HG03135 (cell line): Measurements from ENCODE around the gene LGALS7B.
A peak's percentile ranks its signal among the peaks of the same experiment; 100 is the strongest.
"Not testable (repeated sequence)": the region's sequence is repeated elsewhere in the genome, so short reads cannot be mapped to it uniquely, and the experiment has no call there.

ENCODE experiments used
- ATAC-seq: cut with Tn5 transposase; IDR thresholded peaks from one replicate; pipeline ENCODE4 v1.9.1; 2021; ENCODE audit warnings: mild to moderate bottlenecking, moderate library complexity; ENCODE audit not compliant: unreplicated experiment

The LGALS7B gene

DNA sequence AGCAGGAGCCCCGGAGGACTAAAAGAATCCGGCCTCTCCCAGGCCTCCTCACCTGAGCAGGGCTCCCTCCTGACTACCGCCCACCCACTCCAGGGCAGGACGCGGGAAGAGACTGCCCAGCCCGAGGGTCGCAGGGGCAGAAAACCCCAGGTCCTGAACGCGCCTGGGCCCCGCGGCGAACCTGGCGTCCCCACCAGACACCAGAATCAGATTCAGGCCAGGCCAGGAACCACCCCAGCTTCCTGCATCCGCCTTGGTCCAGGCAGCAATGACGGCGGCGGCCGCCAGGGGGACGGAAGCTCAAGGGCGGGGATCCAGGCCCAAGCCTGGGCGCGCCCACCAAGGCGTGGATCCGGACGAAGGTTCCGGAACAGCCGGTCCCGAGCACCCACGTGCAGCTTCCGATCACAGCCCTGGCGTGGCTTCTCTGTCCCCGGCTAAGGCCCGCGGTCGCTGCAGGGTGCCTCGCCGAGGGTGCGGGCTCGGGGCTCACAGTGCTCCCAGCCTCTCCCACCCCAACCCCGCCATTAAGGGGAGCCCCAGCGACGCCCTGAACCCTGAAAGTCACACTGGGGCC lies 19.3 kb upstream of the LGALS7B start:
- ATAC-seq, result peak; percentile 80

DNA sequence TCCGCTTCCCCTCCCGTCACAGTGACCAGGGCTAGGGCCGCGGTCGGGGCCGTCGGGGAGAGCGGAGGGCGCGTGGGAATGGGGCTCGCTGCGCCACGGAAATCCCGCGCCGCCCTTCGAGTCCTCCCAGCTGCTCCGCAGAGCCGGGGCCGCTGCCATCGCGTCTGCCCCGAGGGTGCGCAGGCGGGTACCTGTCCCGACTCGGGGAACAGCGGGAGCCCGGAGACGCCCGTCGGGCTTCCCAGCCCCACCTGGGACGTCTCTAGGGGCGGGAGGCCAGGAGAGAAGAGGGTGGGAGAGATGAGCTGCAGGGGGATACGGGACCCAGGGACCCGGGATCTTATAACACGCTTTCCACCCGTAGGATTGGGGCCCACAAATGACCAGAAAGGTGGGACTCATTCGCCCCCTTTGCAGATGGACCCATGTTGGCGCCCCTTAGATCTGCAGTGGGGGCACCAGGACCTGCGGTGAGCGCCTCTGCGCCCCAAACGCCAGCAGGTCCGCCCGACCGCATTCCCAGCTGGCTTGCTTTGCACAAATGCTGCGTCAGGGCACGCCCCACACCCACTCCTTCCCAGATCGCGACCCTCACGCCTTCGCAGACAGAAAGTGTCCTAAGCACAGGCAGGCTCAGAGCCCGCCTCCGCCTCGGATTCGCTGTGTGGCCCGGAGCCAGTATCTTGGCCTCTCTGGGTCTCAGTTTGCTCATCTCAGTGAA lies 18.6 kb upstream of the LGALS7B start:
- ATAC-seq, result peak; percentile 6

DNA sequence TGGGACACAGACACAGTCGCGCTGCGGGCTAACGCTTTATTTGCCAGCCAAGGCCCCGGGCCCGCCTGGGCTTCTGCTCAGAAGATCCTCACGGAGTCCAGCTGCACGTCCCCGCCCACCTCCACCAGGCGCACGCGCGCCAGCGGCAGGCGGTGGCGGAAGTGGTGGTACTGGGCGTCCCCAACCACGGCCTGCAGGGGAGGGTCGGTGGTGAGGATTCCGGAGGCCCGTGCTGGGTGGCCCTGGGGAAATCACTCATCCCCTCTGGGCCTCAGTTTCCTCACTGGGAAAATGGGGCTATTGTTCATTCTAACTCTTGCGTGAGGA lies 18.1 kb upstream of the LGALS7B start:
- peak; percentile 48 for ATAC-seq

DNA sequence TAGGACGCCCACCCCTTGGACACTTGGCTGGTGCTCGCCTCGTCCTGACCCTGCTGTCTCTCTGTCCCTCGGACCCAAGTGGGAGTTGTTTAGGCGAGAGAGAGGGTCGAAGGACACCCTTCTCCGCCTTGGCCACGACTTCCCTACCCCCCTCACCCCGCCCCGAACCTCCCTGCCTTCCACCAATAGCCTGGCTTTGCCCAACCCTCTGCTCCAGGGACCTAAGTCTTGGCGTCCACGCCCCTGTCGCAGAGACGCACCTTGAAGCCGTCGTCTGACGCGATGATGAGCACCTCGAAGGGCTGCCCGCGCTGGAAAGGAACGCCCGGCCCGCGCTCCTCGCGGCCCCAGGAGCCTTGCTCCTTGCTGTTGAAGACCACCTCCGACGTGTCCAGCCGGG lies 17.4 kb upstream of the LGALS7B start:
- ATAC-seq, result not testable (repeated sequence)

DNA sequence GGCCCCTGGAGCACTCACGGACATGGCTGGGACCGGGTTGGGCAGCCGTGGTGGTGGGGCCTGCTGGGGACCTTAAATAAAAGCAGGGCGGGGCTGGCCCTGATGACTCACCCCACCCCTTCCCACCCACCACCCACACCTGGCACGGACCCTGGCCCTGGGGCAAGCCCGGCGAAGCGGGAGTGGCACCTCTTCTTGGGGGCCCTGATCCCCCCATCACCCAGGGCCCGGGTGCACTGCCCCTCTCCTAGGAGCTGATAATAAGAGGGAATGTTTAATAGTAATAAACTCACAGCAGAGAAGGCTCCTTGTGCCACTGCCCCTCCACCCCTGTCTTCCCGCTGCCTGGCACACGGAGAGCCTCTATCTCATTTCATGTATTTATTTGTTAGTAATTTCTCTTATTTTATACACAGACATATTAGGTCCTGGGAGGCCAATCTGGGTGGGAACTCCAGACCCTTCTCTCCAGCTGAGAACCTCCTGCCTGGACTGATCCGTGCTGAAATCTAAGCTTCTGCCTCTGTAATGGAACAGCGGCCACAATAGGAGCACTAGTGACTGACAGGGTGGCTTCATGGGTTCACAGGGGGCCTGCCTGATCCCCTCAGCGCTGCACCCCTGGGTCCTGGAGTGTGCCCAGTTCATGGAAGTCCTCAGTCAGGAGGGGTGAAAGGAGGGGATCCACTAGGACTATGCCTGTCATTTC lies 15.4 kb upstream of the LGALS7B start, which contains the start of gene LGALS7:
Gene LGALS7 (minus strand): TSS at position 49 of the 709 bp plus-strand sequence. CDS start 25 bp downstream, at position 24.
- ATAC-seq, result no peak

DNA sequence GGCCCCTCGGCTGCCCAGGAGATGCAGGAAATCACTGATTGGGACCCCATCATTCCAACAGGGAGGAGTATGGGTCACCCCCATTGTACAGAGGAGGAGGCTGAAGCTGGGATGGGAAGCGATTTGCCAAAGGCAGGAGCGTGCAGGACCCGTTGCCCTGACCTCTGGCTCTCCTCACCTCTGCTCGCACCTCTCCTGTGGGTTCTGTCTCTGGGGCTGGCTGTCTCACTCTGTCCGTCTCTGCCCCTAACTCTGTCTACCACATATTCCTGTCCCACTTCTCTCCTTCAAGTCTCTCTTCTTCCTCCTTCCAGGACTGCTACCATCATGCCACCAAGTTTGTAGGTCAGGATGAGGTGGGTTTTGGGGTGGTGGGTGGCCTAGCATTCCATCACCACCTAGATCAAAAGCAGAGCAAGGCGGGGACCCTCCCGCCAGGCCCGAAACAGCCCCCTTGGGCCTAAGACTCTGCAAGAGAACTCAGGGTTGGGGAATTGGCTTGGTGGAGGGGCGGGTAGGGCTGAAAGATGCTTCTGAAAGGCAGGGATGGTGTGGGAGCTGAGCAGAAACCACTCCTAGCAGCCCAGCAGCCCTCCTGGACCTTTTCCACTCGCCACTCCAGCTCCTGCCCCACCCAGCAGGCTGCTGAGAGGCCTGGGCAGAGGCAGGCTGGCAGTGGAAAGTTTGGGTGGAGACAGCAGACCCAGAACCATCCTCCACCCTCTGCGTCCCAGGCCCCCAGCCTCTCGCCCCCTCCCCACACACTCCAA lies 14.6 kb upstream of the LGALS7B start:
- ATAC-seq, result no peak

DNA sequence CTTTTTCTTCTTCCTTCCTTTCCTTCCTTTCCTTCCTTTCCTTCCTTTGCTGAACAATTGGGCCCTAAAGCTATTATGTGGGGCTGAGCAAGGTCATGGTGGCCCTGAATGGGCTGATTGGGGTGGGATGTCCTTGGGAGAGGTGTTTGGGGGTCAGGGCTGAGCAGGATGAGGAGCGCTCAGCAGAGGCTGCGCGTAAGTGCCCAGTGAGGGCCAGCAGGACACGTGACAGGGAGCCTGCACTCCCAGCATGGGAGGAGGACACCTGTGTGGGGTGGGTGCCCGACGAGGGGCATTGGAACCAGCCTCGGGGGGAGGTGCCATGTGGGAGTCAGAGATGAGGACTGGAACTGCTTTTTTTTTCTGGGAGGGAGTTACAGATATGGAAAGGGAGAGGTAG lies 10.3 kb upstream of the LGALS7B start:
- ATAC-seq, result no peak

DNA sequence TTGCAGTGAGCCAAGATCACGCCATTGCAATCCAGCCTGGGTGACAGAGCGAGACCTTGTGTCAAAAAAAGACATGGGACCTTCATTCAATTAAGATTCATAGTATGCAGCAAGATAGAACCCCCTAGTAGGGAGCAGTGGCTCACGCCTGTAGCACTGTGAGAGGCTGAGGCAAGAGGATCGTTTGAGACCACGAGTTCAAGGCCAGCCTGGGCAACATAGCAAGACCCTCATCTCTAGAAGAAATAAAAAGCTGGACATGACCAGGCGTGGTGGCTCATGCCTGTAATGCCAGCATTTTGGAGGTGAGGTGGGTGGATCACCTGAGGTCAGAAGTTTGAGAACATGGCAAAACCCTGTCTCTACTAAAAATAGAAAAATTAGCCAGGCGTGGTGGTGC lies 8.6 kb upstream of the LGALS7B start:
- ATAC-seq, result no peak

DNA sequence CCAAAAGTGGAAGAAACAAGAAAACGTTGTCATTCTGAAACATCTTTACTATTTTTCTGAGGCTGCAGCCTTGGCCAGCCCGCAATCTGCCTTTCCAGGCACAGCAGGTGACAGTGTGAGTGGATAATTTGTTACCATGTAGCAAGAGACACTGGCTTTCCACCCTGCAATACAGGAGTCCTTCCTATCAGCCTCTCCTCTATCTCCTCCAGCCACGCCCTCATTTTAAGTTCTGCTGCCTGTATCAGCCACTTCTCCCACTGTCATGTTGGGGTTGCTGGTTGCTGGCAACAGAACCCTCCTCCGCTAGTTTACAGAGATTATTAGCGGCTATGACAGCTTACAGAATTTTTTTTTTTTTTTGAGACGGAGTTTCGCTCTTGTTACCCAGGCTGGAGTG lies 7.9 kb upstream of the LGALS7B start:
- no peak for ATAC-seq

DNA sequence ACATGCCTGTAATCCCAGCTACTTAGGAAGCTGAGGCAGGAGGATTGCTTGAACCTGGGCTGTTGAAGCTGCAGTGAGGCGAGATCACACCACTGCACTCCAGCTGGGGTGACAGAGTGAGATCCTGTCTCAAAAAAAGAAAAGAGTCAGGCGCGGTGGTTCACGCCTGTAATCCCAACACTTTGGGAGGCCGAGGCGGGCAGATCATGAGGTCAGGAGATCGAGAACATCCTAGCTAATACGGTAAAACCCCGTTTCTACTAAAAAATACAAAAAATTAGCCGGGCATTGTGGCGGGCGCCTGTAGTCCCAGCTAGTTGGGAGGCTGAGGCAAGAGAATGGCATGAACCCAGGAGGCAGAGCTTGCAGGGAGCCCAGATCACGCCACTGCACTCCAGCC lies 6.8 kb upstream of the LGALS7B start:
- not testable (repeated sequence) for ATAC-seq

DNA sequence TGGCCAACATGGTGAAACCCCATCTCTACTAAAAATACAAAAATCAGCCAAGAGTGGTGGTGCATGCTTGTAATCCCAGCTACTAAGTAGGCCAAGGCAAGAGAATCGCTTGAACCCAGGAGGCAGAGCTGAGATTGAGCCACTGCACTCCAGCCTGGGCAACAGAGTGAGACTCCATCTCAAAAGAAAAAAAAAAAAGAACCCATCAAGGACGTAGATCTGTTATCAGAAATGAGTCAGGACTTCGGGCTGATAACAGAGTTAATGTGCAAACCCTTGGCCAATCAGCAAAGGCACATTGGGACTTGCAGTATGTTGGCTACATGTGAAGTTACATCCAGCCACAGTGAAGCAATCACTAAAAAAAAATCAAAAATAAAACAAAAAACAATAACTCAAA lies 4.8 kb upstream of the LGALS7B start:
- no peak for ATAC-seq

DNA sequence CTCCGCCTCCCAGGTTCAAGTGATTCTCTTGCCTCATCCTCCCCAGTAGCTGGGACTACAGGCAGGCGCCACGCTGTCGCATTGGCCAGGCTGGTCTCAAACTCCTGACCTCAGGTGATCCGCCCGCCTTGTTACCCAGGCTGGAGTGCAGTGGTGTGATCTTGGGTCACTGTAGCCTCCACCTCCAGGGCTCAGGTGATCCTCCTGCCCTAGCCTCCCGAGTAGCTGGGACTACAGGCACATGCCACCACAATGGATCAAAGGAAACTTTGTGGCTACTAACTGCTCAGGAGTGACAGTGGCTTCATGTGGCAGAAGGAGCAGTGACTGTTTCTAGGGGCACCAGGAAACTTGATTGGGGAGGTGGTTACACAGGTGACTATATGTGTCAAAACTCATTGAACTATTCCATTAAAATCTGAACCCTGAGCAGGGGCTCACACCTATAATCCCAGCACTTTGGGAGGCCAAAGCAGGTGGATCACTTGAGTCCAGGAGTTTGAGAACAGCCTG lies 3.8 kb upstream of the LGALS7B start:
- no peak for ATAC-seq

DNA sequence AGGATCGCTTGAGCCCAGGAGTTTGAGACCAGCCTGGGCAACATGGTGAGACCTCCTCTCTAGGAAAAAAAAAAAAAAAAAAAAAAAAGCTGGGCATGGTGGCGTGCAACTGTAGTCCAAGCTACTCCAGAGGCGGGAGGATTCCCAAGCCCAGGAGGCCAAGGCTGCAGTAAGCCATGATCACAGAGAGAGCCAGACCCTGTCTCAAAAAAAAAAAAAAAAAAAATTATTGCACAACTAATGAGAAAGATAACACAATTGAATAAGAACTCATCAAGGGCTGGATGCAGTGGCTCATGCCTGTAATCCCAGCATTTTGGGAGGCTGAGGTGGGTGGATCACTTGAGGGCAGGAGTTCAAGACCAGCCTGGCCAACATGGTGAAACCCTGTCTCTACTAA lies 2.9 kb upstream of the LGALS7B start:
- ATAC-seq, result not testable (repeated sequence)

DNA sequence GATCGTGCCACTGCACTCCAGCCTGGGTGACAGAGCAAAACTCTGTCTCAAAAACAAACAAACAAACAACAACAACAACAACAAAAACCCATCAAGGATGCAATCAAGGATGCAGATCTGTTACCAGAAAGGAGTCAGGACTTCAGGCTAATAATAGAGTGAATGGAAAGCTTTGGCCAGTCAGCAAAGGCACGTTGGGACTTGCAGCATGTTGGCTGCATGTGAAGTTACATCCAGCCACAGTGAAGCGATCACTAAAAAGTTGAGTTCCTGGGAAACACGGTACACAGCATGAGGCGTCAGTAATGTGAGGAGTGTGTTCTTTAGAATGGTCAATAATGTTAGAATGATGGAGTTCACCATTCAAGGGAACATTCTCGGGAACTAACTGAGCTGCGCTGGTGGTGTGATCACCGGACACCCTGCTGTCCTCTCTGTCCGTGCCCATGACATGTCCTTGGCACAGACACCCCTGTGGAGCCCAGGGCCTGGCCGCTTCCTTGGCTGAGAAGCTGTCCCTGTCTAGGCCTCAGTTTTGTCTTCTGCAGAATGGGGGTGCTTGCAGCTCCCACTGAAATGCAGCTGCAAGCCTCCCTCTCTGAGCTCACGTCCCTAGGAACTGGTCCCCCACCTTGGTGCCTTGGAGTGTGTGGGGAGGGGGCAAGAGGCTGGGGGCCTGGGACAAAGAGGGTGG lies 2.3 kb upstream of the LGALS7B start:
- no peak for ATAC-seq

DNA sequence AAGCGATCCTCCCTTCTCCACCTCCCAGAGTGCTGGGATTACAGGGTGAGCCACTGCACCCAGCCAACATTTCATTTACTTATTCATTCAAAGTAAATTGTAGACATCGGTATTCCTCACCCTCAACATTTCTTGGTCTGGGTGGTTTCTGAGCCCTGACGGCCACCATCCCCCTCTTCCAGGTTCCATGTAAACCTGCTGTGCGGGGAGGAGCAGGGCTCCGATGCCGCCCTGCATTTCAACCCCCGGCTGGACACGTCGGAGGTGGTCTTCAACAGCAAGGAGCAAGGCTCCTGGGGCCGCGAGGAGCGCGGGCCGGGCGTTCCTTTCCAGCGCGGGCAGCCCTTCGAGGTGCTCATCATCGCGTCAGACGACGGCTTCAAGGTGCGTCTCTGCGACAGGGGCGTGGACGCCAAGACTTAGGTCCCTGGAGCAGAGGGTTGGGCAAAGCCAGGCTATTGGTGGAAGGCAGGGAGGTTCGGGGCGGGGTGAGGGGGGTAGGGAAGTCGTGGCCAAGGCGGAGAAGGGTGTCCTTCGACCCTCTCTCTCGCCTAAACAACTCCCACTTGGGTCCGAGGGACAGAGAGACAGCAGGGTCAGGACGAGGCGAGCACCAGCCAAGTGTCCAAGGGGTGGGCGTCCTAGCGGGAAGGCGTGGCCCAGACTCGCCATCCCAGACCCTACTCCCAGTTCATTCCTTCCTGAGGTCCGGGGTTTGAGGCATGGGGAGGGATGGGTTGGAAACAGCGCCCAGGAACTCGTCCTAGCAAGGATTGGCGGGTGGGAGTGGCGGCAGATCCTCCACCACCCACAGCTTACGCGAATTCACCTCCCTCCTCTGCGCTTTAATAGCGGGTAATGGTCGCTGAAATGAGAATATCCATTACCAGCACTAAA lies 1.8 kb downstream of the LGALS7B start:
- ATAC-seq, result not testable (repeated sequence)

DNA sequence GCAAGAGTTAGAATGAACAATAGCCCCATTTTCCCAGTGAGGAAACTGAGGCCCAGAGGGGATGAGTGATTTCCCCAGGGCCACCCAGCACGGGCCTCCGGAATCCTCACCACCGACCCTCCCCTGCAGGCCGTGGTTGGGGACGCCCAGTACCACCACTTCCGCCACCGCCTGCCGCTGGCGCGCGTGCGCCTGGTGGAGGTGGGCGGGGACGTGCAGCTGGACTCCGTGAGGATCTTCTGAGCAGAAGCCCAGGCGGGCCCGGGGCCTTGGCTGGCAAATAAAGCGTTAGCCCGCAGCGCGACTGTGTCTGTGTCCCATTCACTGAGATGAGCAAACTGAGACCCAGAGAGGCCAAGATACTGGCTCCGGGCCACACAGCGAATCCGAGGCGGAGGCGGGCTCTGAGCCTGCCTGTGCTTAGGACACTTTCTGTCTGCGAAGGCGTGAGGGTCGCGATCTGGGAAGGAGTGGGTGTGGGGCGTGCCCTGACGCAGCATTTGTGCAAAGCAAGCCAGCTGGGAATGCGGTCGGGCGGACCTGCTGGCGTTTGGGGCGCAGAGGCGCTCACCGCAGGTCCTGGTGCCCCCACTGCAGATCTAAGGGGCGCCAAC lies 2.6 kb downstream of the LGALS7B start:
- ATAC-seq, result not testable (repeated sequence)

DNA sequence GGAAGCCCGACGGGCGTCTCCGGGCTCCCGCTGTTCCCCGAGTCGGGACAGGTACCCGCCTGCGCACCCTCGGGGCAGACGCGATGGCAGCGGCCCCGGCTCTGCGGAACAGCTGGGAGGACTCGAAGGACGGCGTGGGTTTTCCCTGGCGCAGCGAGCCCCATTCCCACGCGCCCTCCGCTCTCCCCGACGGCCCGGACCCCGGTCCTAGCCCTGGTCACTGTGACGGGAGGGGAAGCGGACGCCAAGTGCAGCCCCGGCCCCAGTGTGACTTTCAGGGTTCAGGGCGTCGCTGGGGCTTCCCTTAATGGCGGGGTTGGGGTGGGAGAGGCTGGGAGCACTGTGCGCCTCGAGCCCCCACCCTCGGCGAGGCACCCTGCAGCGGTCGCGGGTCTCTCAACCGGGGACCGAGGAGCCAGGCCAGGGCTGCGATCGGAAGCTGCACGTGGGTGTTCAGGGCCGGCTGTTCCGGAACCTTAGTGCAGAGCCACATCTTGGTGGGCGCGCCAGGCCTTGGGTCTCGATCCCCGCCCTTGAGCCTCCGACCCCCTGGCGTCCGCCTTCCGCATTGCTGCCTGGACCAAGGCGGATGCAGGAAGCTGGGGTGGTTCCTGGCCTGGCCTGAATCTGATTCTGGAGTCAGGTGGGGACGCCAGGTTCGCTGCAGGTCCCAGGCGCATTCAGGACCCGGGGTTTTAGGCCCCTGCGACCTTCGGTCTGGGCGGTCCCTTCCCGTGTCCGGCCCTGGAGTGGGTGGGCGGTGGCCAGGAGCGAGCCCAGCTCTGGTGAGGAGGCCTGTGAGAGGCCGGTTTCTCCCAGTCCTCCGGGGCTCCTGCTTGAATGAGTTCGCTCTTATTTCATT lies 3.5 kb downstream of the LGALS7B start:
- ATAC-seq, result no peak

DNA sequence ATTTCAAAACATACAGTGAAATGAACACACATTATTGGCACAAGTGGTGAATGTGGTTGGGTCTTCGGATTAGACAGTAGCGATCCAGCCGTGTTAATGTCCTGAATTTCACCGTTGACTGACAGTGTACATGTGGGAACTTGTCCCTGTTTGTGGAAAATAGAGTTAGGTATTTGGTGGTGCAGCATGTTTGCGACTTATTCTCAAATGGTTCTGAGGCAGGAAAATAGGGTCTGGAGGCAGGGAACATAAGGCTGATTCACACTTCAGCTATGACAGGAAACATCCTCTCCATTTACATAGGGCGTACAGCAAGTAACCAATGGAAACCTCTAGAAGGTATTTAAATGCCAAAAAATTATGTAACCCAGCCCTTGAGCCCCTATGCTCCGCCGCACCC lies 4.2 kb downstream of the LGALS7B start:
- ATAC-seq, result no peak
